PC-9 (cell line): ENCODE results near the gene LRRC59. TPM values are rescaled to one million over a fixed set of nuclear protein-coding genes. Genes with fewer than 3 reads are reported as not detected.
A peak's percentile ranks its signal among the peaks of the same experiment; 100 is the strongest.

Experiments used
- BruUV-seq: library from RNA; stranded (reverse); fragments of 400-500 nt; replicated peaks from 2 replicates; lab custom pipeline; 2021; lab: Mats Ljungman, UMichigan
- CTCF ChIA-PET: fragments of 300-600 bp; sonication (Branson Sonifier 250); formaldehyde crosslinking; loops from one replicate; lab custom pipeline; 2022; ENCODE audit warnings: antibody characterized with exemption; lab: Charles Lee
- POLR2A ChIA-PET: fragments of 300-600 bp; sonication (Branson Sonifier 250); formaldehyde crosslinking; loops from one replicate; lab custom pipeline; 2022; ENCODE audit warnings: antibody characterized with exemption; ENCODE audit not compliant: unreplicated experiment; lab: Charles Lee
- DNase-seq, 2 experiments: peaks; one replicate each; pipeline versions ENCODE4 v3.0.0 to v3.0.0-alpha.2; 2015 to 2022; ENCODE audit warnings: mixed read lengths in 1 of 2
- H2AFZ ChIP-seq: fragments of 200-600 bp; sonication (generic); 2 replicates; pipeline ENCODE4 v1.8.1; 2017; ENCODE audit warnings: antibody characterized with exemption
- H3F3A ChIP-seq: fragments of 200-600 bp; sonication (generic); 2 replicates; pipeline ENCODE4 v1.8.1; 2017; ENCODE audit warnings: antibody characterized with exemption, mild to moderate bottlenecking, low read depth; ENCODE audit not compliant: insufficient read depth
- H3K27ac ChIP-seq: fragments of 200-600 bp; sonication (generic); 2 replicates; pipeline ENCODE4 v1.6.1; 2016; ENCODE audit warnings: mixed run types
- H3K27me3 ChIP-seq: fragments of 200-600 bp; sonication (generic); 2 replicates; pipeline ENCODE4 v1.6.1; 2016; ENCODE audit warnings: low read depth, mixed run types; ENCODE audit not compliant: insufficient read depth
- H3K36me3 ChIP-seq: fragments of 200-600 bp; sonication (generic); 2 replicates; pipeline ENCODE4 v1.6.1; 2016; ENCODE audit warnings: low read depth, mixed run types
- H3K4me1 ChIP-seq: fragments of 200-600 bp; sonication (generic); replicated peaks from 2 replicates; pipeline ENCODE4 v1.6.1; 2016; ENCODE audit warnings: mixed run types; ENCODE audit not compliant: insufficient read depth
- H3K4me2 ChIP-seq: fragments of 200-600 bp; sonication (generic); 2 replicates; pipeline ENCODE4 v1.6.1; 2017; ENCODE audit warnings: mixed run types
- H3K4me3 ChIP-seq: fragments of 200-600 bp; sonication (generic); 2 replicates; pipeline ENCODE4 v1.6.1; 2016; ENCODE audit warnings: mixed run types
- H3K79me2 ChIP-seq: fragments of 200-600 bp; sonication (generic); 2 replicates; pipeline ENCODE4 v1.6.1; 2017; ENCODE audit warnings: low read depth, mixed run types
- H3K9me2 ChIP-seq: fragments of 200-600 bp; sonication (generic); 2 replicates; pipeline ENCODE4 v1.8.1; 2017; ENCODE audit warnings: mild to moderate bottlenecking; ENCODE audit not compliant: insufficient read depth
- H3K9me3 ChIP-seq: fragments of 200-600 bp; sonication (generic); 2 replicates; pipeline ENCODE4 v1.8.1; 2016; ENCODE audit warnings: low read depth; ENCODE audit not compliant: insufficient read depth
- H4K20me1 ChIP-seq: fragments of 200-600 bp; sonication (generic); 2 replicates; pipeline ENCODE4 v1.8.1; 2017; ENCODE audit not compliant: insufficient read depth
- EZH2 ChIP-seq: fragments of 200-600 bp; sonication (generic); IDR thresholded peaks from 2 replicates; pipeline ENCODE4 v1.8.0; 2017; ENCODE audit warnings: antibody characterized with exemption, low read depth
- intact Hi-C: fragments of 100-400 bp; cut with micrococcal nuclease; formaldehyde crosslinking; loops from one replicate; pipeline ENCODE4 v1.10.0; 2022; ENCODE audit not compliant: unreplicated experiment
- total RNA-seq: library from RNA; stranded (reverse); gene quantifications from 2 replicates; pipeline ENCODE4 v1.2.3, GENCODE V29; 2021
- TF ChIP-seq, protein P1 (sequence below): fragments of 200-600 bp; sonication (generic); conservative IDR thresholded peaks from 2 replicates; pipeline ENCODE4 v1.6.1; 2017; ENCODE audit warnings: mixed run types, antibody characterized with exemption, mild to moderate bottlenecking, moderate library complexity

Gene LRRC59
- total RNA-seq, 1 experiment from 2014 or later: 102 TPM

DNA sequence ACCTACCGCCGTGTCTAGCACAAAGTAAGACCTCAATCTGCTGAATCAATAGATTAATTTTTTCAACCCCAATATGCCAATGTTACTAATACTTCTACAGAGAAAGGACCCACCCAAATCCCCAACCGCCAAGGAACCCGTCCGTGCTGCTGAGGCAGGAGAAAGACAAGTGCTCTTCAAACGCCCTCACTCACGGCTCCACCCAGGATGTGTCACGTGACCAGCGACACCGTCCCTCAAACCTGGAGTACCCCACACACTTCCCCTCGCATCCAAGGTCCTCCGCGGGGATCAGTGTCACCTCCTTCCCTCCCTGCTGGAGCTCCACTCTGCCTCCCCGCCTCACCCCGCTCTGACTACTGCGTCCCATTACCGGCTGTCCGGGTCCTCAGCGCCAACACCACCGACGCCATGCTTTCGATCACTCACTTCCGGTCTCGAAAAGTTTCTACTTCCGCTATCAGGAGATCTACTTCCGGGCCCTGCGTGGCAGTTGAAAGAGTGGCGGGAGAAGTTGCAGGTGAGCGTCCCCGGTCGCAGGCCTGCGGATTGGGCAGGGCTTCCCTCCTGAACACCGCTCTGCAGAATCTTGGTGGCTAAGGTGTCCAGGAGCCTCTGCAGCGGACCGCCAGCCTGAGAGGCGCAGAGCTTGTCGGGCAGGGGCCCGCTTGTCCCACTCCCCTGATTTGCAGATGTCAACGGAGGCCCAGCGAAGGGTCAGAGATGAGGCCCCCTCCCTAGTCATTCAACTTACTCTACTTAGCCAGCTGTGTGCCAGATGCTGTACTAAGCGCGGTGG, 24.4 kb downstream of the LRRC59 start, which contains the start of the genes EME1 and MRPL27:
Gene EME1, plus strand, starts transcription at position 472 of the 799 bp plus-strand sequence. CDS start 1,980 bp downstream, outside the sequence.
Gene MRPL27, minus strand, starts transcription at position 427 of the 799 bp plus-strand sequence. Its CDS starts 14 bp downstream, at position 413.
- H3K4me1 ChIP-seq: peaks cover 20% of the 10 kb centered on the region
- ChIA-PET CTCF (no interaction called here), POLR2A (no interaction called here)
- H2AFZ ChIP-seq: peak within 1 kb of the TSS; percentile 90
- H3K27ac ChIP-seq: peak within 1 kb of the TSS; percentile 74
- H3F3A ChIP-seq: no peaks in the 10 kb centered on the region; the same call in 1 of the 2 replicates
- peak within 1 kb of the TSS; percentile 73 for H3K4me3 ChIP-seq
- H3K36me3 ChIP-seq: peaks cover 21% of the 10 kb centered on the region
- TSS peak; percentile 62 for BruUV-seq
- H3K27me3 ChIP-seq: no peaks in the 10 kb centered on the region
- H3K4me2 ChIP-seq: peak within 1 kb of the TSS; percentile 84
- H3K79me2 ChIP-seq: peaks cover 34% of the 10 kb centered on the region
- H3K9me3 ChIP-seq: no peaks in the 10 kb centered on the region
- intact Hi-C loops: no loop called here
- no peaks in the 10 kb centered on the region for H3K9me2 ChIP-seq
- TF ChIP-seq, protein P1, sequence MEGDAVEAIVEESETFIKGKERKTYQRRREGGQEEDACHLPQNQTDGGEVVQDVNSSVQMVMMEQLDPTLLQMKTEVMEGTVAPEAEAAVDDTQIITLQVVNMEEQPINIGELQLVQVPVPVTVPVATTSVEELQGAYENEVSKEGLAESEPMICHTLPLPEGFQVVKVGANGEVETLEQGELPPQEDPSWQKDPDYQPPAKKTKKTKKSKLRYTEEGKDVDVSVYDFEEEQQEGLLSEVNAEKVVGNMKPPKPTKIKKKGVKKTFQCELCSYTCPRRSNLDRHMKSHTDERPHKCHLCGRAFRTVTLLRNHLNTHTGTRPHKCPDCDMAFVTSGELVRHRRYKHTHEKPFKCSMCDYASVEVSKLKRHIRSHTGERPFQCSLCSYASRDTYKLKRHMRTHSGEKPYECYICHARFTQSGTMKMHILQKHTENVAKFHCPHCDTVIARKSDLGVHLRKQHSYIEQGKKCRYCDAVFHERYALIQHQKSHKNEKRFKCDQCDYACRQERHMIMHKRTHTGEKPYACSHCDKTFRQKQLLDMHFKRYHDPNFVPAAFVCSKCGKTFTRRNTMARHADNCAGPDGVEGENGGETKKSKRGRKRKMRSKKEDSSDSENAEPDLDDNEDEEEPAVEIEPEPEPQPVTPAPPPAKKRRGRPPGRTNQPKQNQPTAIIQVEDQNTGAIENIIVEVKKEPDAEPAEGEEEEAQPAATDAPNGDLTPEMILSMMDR: no peak
- no peak for TF ChIP-seq EZH2
- DNase-seq: peak; percentile 81 to 86
- H4K20me1 ChIP-seq: peaks cover 6% of the 10 kb centered on the region; the same call in 1 of the 2 replicates

DNA sequence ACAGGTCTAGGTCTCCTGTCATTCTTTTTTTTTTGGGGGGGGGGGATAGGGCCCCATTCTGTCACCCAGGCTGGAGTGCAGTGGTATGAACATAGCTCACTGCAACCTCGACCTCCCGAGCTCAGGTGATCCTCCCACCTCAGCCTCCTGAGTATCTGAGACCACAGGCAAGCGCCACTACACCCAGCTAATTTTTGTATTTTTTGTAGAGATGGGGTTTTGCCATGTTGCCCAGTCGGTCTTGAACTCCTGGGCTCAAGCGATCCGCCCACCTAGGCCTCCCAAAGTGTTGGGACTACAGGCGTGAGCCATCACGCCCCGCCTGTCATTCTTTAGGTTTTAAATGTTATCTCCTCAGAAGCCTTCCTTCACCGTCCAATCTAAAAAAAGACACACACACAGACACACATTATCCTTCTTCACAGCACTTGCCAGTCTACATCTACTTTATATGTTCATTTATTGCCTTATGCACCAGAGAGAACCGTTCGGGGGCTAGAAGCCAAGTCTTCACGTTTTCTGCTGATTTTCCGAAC, 25.0 kb downstream of the LRRC59 start:
- peaks cover 26% of the 10 kb centered on the region for H3K36me3 ChIP-seq
- H3K9me2 ChIP-seq: no peaks in the 10 kb centered on the region
- H4K20me1 ChIP-seq: peaks cover 6% of the 10 kb centered on the region; the same call in 1 of the 2 replicates
- peak overlapping the region; percentile 74 for H3K27ac ChIP-seq
- H3K27me3 ChIP-seq: no peaks in the 10 kb centered on the region
- H3K79me2 ChIP-seq: peaks cover 34% of the 10 kb centered on the region
- ChIA-PET POLR2A (no interaction called here), CTCF (no interaction called here)
- no peak for TF ChIP-seq EZH2
- TF ChIP-seq, protein P1: no peak
- TSS peak; percentile 49 for BruUV-seq
- H3K4me1 ChIP-seq: peaks cover 20% of the 10 kb centered on the region
- intact Hi-C loops: no loop called here
- no peaks in the 10 kb centered on the region for H3K9me3 ChIP-seq
- no peaks in the 10 kb centered on the region; the same call in 1 of the 2 replicates for H3F3A ChIP-seq
- peak overlapping the region; percentile 84 for H3K4me2 ChIP-seq
- peak overlapping the region; percentile 90 for H2AFZ ChIP-seq
- H3K4me3 ChIP-seq: peak overlapping the region; percentile 73
- no peak for DNase-seq

DNA sequence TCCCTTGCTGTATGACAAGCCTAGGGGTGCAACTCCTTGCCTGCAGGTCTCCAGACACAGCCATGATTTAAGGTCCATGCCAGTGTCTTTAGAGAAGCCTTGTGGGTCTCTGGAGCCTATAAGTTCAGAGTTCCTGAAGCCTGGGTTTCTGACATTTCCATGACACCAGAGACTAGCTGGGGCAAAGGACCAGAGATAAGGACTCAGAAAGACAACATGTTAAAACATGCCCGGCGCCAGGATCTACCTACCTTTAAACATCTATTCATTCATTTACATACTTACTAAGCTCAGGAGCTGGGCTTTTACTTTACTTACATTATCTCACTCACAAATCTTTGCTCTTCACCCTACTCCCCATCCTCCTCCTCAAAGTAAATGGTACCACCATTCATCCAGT, 25.8 kb downstream of the LRRC59 start:
- peaks cover 34% of the 10 kb centered on the region for H3K79me2 ChIP-seq
- peak overlapping the region; percentile 73; the same call in 1 of the 2 replicates for H3K4me3 ChIP-seq
- DNase-seq: no peak
- H3K36me3 ChIP-seq: peaks cover 26% of the 10 kb centered on the region
- peaks cover 20% of the 10 kb centered on the region for H3K4me1 ChIP-seq
- no peak for TF ChIP-seq EZH2
- TF ChIP-seq, protein P1: no peak
- H3F3A ChIP-seq: no peaks in the 10 kb centered on the region; the same call in 1 of the 2 replicates
- no peaks in the 10 kb centered on the region for H3K9me2 ChIP-seq
- H3K9me3 ChIP-seq: no peaks in the 10 kb centered on the region
- no peak overlapping the region for H2AFZ ChIP-seq
- H3K4me2 ChIP-seq: peak overlapping the region; percentile 84
- intact Hi-C loops: no loop called here
- no peak overlapping the region for H3K27ac ChIP-seq
- no peaks in the 10 kb centered on the region for H3K27me3 ChIP-seq
- BruUV-seq: no TSS peak
- POLR2A ChIA-PET: no interaction called here
- CTCF ChIA-PET: no interaction called here
- peaks cover 6% of the 10 kb centered on the region; the same call in 1 of the 2 replicates for H4K20me1 ChIP-seq
